T-cell (primary cell): ENCODE results near the gene RAET1G. TPM values are rescaled to one million over a fixed set of nuclear protein-coding genes. Genes with fewer than 3 reads are reported as not detected.

ENCODE experiments used
- ATAC-seq, 4 experiments: fragments of 200-7000 bp in 3 of 4; fragments of 150-1000 bp in 1 of 4; cut with Tn5 transposase; replicated peaks in 1 of 4; 1 replicate in 3 of 4; 2 replicates in 1 of 4; pipeline ENCODE4 v1.10.0; 2021; ENCODE audit warnings: moderate library complexity in 3 of 4, mild to moderate bottlenecking in 2 of 4, moderate number of reproducible peaks in 1 of 4
- CTCF ChIA-PET, 2 donors: fragments of 300-600 bp; sonication (Branson Sonifier 250); formaldehyde crosslinking; loops; one replicate each; lab custom pipeline; 2022; ENCODE audit warnings: antibody characterized with exemption in 2 of 2; lab: Charles Lee
- POLR2A ChIA-PET, 2 donors: fragments of 300-600 bp; sonication (Branson Sonifier 250); formaldehyde crosslinking; loops; one replicate each; lab custom pipeline; 2022; ENCODE audit warnings: antibody characterized with exemption in 2 of 2; lab: Charles Lee
- DNase-seq, 35 experiments: peaks; one replicate each; pipeline versions ENCODE4 v3.0.0 to v3.0.0-alpha.2; 2013 to 2023
- H3K27ac ChIP-seq: one replicate; pipeline ENCODE4 v1.5.1; 2013; ENCODE audit warnings: low read length
- H3K27me3 ChIP-seq, 2 experiments: replicated peaks in 1 of 2; 1 replicate in 1 of 2; 2 replicates in 1 of 2; pipeline versions ENCODE4 v1.6.1 to v1.7.0; 2013; ENCODE audit warnings: low read length in 1 of 2, mixed read lengths in 1 of 2; ENCODE audit not compliant: control insufficient read depth in 2 of 2, insufficient read depth in 2 of 2; ENCODE audit errors: extremely low read depth in 1 of 2
- H3K36me3 ChIP-seq, 2 donors: 1 replicate in 1 of 2; 2 replicates in 1 of 2; pipeline versions ENCODE4 v1.6.1 to v1.7.0; 2013; ENCODE audit warnings: low read length in 1 of 2; ENCODE audit not compliant: control insufficient read depth in 2 of 2, insufficient read depth in 1 of 2; ENCODE audit errors: extremely low read depth in 1 of 2
- H3K4me1 ChIP-seq, 2 experiments: 1 replicate in 1 of 2; 2 replicates in 1 of 2; pipeline versions ENCODE4 v1.6.1 to v1.7.0; 2013; ENCODE audit warnings: low read length in 2 of 2, mixed read lengths in 1 of 2; ENCODE audit not compliant: insufficient read depth in 2 of 2, control insufficient read depth in 1 of 2; ENCODE audit errors: extremely low read depth in 1 of 2
- H3K4me3 ChIP-seq, 2 donors: 1 replicate in 1 of 2; 2 replicates in 1 of 2; pipeline versions ENCODE4 v1.5.1 to v1.7.0; 2013; ENCODE audit warnings: mild to moderate bottlenecking in 2 of 2, low read length in 1 of 2, moderate library complexity in 1 of 2; ENCODE audit not compliant: control insufficient read depth in 1 of 2; ENCODE audit errors: extremely low read depth in 1 of 2
- H3K9me3 ChIP-seq: 2 replicates; pipeline ENCODE4 v1.7.0; 2013
- H3K27ac Mint-ChIP-seq, 2 donors: one replicate each; pipeline ENCODE4 v1.8.0; 2020 to 2021; ENCODE audit warnings: mild to moderate bottlenecking in 2 of 2, mixed read lengths in 2 of 2
- H3K27me3 Mint-ChIP-seq, 2 donors: one replicate each; pipeline ENCODE4 v1.8.0; 2021 to 2022; ENCODE audit warnings: mixed read lengths in 2 of 2
- H3K36me3 Mint-ChIP-seq: one replicate; pipeline ENCODE4 v1.8.0; 2021; ENCODE audit warnings: mixed read lengths
- H3K4me1 Mint-ChIP-seq, 3 donors: one replicate each; pipeline ENCODE4 v1.8.0; 2020 to 2022; ENCODE audit warnings: mixed read lengths in 3 of 3, mild to moderate bottlenecking in 1 of 3
- H3K4me3 Mint-ChIP-seq, 3 donors: one replicate each; pipeline ENCODE4 v1.8.0; 2020 to 2022; ENCODE audit warnings: mild to moderate bottlenecking in 3 of 3, mixed read lengths in 3 of 3, moderate library complexity in 3 of 3
- H3K9me3 Mint-ChIP-seq, 3 donors: one replicate each; pipeline ENCODE4 v1.8.0; 2020 to 2022; ENCODE audit warnings: mixed read lengths in 3 of 3
- WGBS: methylation state at CpG from one replicate; pipeline ENCODE4 v1.1.5; 2013; ENCODE audit warnings: missing lambda C conversion rate; ENCODE audit not compliant: insufficient coverage; 5-methylcytosine and 5-hydroxymethylcytosine counted together
- total RNA-seq, 35 experiments: library from RNA in 6 of 35; stranded (reverse) in 6 of 35; fragments of 120-200 nt in 1 of 35; gene quantifications; one replicate each; pipeline versions ENCODE4 v1.2.1 to v1.2.4 and lab custom pipeline; 2013 to 2026

The RAET1G gene
- total RNA-seq, 5 donors from 2014 or later (not counting 1 experiment from before 2014, with no cell fraction given): not detected

DNA sequence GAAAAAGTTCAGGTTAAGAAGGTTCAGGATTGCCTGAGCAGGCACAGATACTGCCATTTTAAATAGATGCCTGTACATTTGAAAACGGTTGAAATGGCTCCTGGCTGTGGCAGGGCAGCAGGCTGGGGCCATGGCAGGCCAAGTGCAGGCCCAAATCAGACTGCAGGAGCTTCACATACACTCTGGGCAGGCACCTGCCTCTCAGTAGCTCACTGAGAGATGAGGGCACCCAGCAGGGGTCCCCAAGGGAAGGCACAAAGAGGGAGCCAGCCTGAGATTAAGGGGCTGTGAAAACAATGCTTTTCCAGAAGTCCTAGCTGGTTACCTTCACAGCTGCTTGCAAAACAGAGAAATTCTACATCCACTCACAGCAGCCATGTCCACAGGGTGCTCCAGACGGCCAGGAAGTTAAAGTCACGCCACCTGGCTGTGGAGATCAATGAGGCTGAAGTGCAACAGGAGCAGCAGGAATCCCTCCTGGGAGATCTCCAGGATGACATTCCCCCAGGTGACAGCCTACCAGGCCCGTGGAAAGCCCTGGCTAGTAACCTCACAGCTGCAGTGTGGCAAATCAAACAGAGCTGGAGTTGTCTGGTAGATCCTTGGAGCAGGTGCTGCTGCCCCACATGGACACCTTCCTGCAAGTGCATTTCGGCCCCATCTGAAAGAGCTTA is 18.8 kb downstream of the RAET1G start:
- no peaks in the 10 kb centered on the region for H3K9me3 ChIP-seq
- DNase-seq (no peak), ATAC-seq (no peak)
- H3K27ac ChIP-seq: no peak overlapping the region
- ChIA-PET CTCF (interaction anchor here in 1 of 2 donors (0.7 kb wide), 1 partner anchor 903 kb away, joined by 3 read pairs; no protein-coding TSS in a partner anchor), POLR2A (no interaction called here)
- H3K27me3 ChIP-seq: peaks cover 0 to 39% of the 10 kb centered on the region in 2 experiments
- Mint-ChIP-seq H3K9me3 (peaks cover 4 to 9% (median 9%) of the 10 kb centered on the region in 3 donors), H3K36me3 (peaks cover 4% of the 10 kb centered on the region), H3K27ac (no peak overlapping the region), H3K27me3 (peaks cover 7 to 12% of the 10 kb centered on the region in 2 donors), H3K4me3 (no peak overlapping the region), H3K4me1 (no peaks in the 10 kb centered on the region)
- WGBS: 80% methylated on average over 5 of the region's 5 CpGs
- H3K4me1 ChIP-seq: no peaks in the 10 kb centered on the region
- no peak overlapping the region for H3K4me3 ChIP-seq
- no peaks in the 10 kb centered on the region for H3K36me3 ChIP-seq

DNA sequence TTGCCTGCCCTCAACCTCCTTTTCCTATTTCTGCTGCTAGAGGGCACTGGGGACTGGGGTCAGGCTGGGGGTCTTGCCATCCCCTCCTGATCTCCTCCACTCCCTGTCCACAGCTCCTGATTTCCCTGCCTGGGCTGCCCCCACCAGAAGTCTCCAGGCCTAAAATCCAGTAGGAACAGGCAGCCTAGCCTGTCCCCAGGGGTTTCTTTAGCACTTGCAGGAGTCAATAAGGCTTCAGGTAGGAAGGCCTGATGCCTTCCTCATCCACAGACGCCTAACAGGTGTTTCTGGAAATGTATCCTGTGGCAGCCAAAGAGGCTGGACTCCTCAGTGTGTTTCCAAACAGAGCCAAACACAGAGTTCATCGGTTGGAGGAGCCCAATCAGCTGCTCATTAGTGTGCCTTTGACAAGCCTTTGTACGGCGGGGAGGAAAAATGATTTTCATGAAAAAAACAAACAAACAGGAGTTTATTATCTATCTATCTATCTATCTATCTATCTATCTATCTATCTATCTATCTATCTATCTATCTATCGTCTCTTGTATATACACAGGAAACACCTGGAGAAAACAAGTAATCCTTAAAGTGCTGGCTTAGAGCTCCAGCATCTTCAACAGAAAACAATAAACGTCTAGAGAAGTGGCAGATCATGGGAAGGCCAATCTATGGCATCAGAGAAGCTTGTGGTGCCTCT is 21.3 kb downstream of the RAET1G start:
- 96% methylated on average over 4 of the region's 6 CpGs for WGBS
- H3K4me1 Mint-ChIP-seq: peaks cover 0 to 8% (median 0%) of the 10 kb centered on the region in 3 donors
- no peaks in the 10 kb centered on the region for H3K9me3 Mint-ChIP-seq

DNA sequence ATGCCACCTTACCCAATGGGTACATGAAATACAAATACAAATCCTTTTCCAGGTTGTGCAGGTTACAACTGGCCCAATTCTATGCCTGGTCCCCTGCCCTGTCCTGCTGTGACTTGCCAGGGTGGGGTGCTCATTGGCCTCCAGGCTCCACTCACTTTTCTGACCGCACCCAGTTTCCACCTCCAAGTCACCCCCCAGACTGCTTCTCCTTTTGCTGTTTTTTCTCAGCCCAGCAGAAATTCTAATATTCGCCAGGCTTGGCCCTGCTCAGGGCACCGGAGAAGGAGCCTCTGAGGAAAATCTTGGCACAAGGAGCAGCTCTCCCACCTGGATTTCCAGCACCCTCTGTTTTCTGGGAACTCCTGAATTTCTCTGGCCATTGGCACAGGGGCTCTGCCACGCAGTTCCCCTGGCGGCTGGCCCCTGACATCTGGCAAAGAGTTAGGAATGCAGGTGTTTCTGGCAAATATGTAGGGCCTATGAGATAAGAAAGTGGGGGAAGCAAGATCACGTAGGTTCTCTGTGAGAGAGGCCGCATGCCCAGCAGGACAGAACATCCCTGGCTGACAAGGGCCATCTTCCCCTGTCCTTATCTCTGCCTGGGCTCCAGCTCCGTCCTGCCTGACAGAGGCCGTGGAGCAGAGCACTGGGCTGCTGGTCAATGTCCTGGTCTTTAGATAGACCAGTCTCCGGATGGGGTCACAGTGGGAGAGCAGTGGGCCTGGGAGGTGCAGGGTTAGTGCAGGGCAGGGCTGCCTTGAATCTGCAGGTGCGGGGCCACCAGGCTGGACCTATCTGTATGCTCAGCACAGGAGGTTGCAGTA is 22.1 kb downstream of the RAET1G start:
- no peak overlapping the region for H3K4me3 Mint-ChIP-seq
- no peak overlapping the region for H3K4me3 ChIP-seq
- H3K4me1 Mint-ChIP-seq: peaks cover 3 to 15% (median 6%) of the 10 kb centered on the region in 3 donors
- H3K27ac Mint-ChIP-seq: no peak overlapping the region
- no peak overlapping the region for H3K27ac ChIP-seq
- no peaks in the 10 kb centered on the region for H3K36me3 ChIP-seq
- DNase-seq: no peak
- peaks cover 7 to 14% of the 10 kb centered on the region in 2 donors for H3K27me3 Mint-ChIP-seq
- H3K27me3 ChIP-seq: peaks cover 0 to 39% of the 10 kb centered on the region in 2 experiments
- ChIA-PET CTCF (no interaction called here), POLR2A (no interaction called here)
- ATAC-seq: no peak
- H3K4me1 ChIP-seq: peaks cover 0 to 9% of the 10 kb centered on the region in 2 experiments
- WGBS: 90% methylated on average over 10 of the region's 11 CpGs
- H3K9me3 ChIP-seq: no peaks in the 10 kb centered on the region
- no peaks in the 10 kb centered on the region for H3K9me3 Mint-ChIP-seq
- H3K36me3 Mint-ChIP-seq: no peaks in the 10 kb centered on the region

More for the DNA sequence above, 21.3 kb downstream of the RAET1G start:
- POLR2A ChIA-PET: interaction anchor here in 1 of 2 donors (0.6 kb wide), 1 partner anchor 579 kb away, joined by 6 read pairs; no protein-coding TSS in a partner anchor
- Histone ChIP-seq H3K36me3 (no peaks in the 10 kb centered on the region), H3K4me1 (peaks cover 0 to 4% of the 10 kb centered on the region in 2 experiments), H3K27me3 (peaks cover 0 to 44% of the 10 kb centered on the region in 2 experiments), H3K27ac (no peak overlapping the region), H3K4me3 (no peak overlapping the region), H3K9me3 (no peaks in the 10 kb centered on the region)
- Mint-ChIP-seq H3K27me3 (peaks cover 7 to 14% of the 10 kb centered on the region in 2 donors), H3K27ac (no peak overlapping the region), H3K36me3 (no peaks in the 10 kb centered on the region), H3K4me3 (no peak overlapping the region)
- DNase-seq (no peak), ATAC-seq (no peak)
- CTCF ChIA-PET: no interaction called here

DNA sequence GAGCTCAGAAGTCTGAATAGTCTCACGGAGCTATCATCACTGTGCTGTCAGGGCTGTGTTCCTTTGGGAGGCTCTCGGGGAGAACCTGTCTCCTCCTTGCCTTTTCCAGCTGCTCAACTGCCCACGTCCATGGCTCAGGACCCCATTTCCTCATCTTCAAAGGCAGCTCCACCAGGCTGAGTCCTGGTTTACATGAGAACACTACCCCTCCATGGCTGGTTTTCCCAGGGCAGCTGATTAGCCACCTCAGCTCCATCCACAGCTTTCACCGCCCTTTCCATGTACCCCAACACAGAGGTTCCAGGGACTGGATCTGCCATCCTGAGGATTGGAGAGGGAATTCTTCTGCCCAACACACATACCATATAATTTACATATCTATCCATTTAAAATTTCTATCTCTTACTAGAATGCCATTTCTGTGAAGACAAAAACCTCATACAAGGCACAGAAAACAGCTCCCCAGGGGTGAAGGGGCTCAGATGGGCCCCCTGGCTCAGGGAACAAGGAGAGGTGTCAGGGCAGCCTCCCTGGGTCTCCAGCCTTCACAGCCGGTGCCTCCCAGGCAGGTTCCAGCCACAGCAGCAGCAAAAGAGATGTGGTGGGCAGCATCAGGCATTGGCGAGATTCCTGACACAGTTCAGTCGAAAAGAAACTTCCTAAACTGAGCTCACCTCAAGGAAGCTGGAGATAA is 22.8 kb downstream of the RAET1G start:
- Histone ChIP-seq H3K36me3 (no peaks in the 10 kb centered on the region), H3K27ac (no peak overlapping the region), H3K4me3 (no peak overlapping the region), H3K27me3 (peaks cover 0 to 32% of the 10 kb centered on the region in 2 experiments), H3K4me1 (peaks cover 0 to 15% of the 10 kb centered on the region in 2 experiments), H3K9me3 (no peaks in the 10 kb centered on the region)
- no peaks in the 10 kb centered on the region for H3K36me3 Mint-ChIP-seq
- no peak overlapping the region for H3K27ac Mint-ChIP-seq
- WGBS: 72% methylated on average over 6 of the region's 7 CpGs
- H3K4me1 Mint-ChIP-seq: peaks cover 6 to 18% (median 11%) of the 10 kb centered on the region in 3 donors
- ChIA-PET CTCF (no interaction called here), POLR2A (no interaction called here)
- no peak for ATAC-seq
- peaks cover 7 to 12% of the 10 kb centered on the region in 2 donors for H3K27me3 Mint-ChIP-seq
- H3K4me3 Mint-ChIP-seq: no peak overlapping the region
- no peak for DNase-seq
- no peaks in the 10 kb centered on the region for H3K9me3 Mint-ChIP-seq

DNA sequence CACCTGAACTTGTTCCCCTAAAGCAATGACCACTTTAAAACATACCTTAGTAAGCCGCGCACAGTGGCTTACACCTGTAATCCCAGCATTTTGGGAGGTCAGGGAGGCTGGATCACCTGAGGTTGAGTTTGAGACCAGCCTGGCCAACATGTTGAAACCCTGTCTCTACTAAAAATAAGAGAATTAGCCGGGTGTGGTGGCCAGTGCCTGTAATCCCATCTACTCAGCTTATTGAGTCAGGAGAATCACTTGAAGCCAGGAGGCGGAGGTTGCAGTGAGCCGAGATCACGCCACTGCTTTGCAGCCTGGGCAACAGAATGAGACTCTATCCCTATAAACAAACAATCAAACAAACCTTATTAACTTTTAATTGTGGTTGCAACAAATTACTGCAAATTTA is 23.4 kb downstream of the RAET1G start:
- DNase-seq: no peak
- Histone ChIP-seq H3K27me3 (peaks cover 0 to 27% of the 10 kb centered on the region in 2 experiments), H3K4me1 (peaks cover 0 to 15% of the 10 kb centered on the region in 2 experiments), H3K36me3 (no peaks in the 10 kb centered on the region), H3K27ac (no peak overlapping the region), H3K4me3 (no peak overlapping the region), H3K9me3 (no peaks in the 10 kb centered on the region)
- 92% methylated on average over 2 of the region's 6 CpGs for WGBS
- Mint-ChIP-seq H3K27me3 (peaks cover 8 to 10% of the 10 kb centered on the region in 2 donors), H3K36me3 (no peaks in the 10 kb centered on the region), H3K27ac (no peak overlapping the region), H3K4me3 (no peak overlapping the region), H3K4me1 (peaks cover 6 to 20% (median 11%) of the 10 kb centered on the region in 3 donors), H3K9me3 (no peaks in the 10 kb centered on the region)
- CTCF ChIA-PET: no interaction called here
- POLR2A ChIA-PET: no interaction called here
- no peak for ATAC-seq
